IMR-90 (cell line): ENCODE data around the gene SYNE2. TPM values are rescaled to one million over a fixed set of nuclear protein-coding genes. Genes with fewer than 3 reads are reported as not detected.

ENCODE experiments used
- ATAC-seq: fragments of 200-7000 bp; cut with Tn5 transposase; 2 replicates; pipeline ENCODE4 v1.9.1; 2020; ENCODE audit warnings: low read depth, mild to moderate bottlenecking, moderate library complexity
- BruUV-seq: library from RNA; stranded (reverse); fragments of 400-500 nt; replicated peaks from 2 replicates; lab custom pipeline; 2021; lab: Mats Ljungman, UMichigan
- CTCF ChIA-PET: fragments of 300-600 bp; formaldehyde crosslinking; extraction: SDS; loops from one replicate; lab custom pipeline; 2021; ENCODE audit warnings: antibody characterized with exemption; lab: Yijun Ruan, JAX
- POLR2A ChIA-PET: fragments of 300-600 bp; sonication (Branson Sonifier 250); formaldehyde crosslinking; loops from one replicate; lab custom pipeline; 2022; ENCODE audit warnings: antibody characterized with exemption; ENCODE audit not compliant: unreplicated experiment; lab: Charles Lee
- DNase-seq: peaks from one replicate; pipeline ENCODE4 v3.0.0; 2013
- H2AFZ ChIP-seq: replicated peaks from 2 replicates; pipeline ENCODE3; 2013; ENCODE audit warnings: low read length, mild to moderate bottlenecking; ENCODE audit not compliant: poor library complexity
- H2AK5ac ChIP-seq: 2 replicates; pipeline ENCODE4 v1.6.1; 2013; ENCODE audit warnings: low read depth, low read length, inconsistent platforms
- H2AK9ac ChIP-seq: replicated peaks from 2 replicates; pipeline ENCODE3; 2013; ENCODE audit warnings: mild to moderate bottlenecking, low read depth, low read length, moderate library complexity; ENCODE audit not compliant: poor library complexity
- H2BK120ac ChIP-seq: 2 replicates; pipeline ENCODE4 v1.6.1; 2013; ENCODE audit warnings: low read depth, low read length, inconsistent platforms
- H2BK15ac ChIP-seq: 3 replicates; pipeline ENCODE4 v1.6.1; 2013; ENCODE audit warnings: low read depth, low read length, inconsistent platforms
- H2BK20ac ChIP-seq: 2 replicates; pipeline ENCODE4 v1.6.1; 2013; ENCODE audit warnings: low read depth, mild to moderate bottlenecking, inconsistent platforms, low read length, moderate library complexity
- H2BK5ac ChIP-seq: 2 replicates; pipeline ENCODE4 v1.6.1; 2013; ENCODE audit warnings: mild to moderate bottlenecking, low read depth, low read length, inconsistent platforms; ENCODE audit not compliant: poor library complexity, severe bottlenecking
- H3K14ac ChIP-seq: replicated peaks from 2 replicates; pipeline ENCODE4 v1.6.1; 2013; ENCODE audit warnings: low read depth, low read length, inconsistent platforms
- H3K18ac ChIP-seq: 2 replicates; pipeline ENCODE4 v1.6.1; 2013; ENCODE audit warnings: low read depth, low read length, control low read depth
- H3K23ac ChIP-seq: 2 replicates; pipeline ENCODE4 v1.6.1; 2013; ENCODE audit warnings: low read depth, low read length, inconsistent platforms
- H3K27ac ChIP-seq: 2 replicates; pipeline ENCODE4 v1.5.1; 2013; ENCODE audit warnings: mild to moderate bottlenecking, control low read depth, low read length; ENCODE audit not compliant: insufficient read depth
- H3K27me3 ChIP-seq: 2 replicates; pipeline ENCODE4 v1.6.1; 2013; ENCODE audit warnings: low read length; ENCODE audit not compliant: control insufficient read depth, insufficient read depth
- H3K36me3 ChIP-seq: 2 replicates; pipeline ENCODE4 v1.6.1; 2013; ENCODE audit warnings: low read length, mixed read lengths; ENCODE audit not compliant: control insufficient read depth, insufficient read depth
- H3K4ac ChIP-seq: 2 replicates; pipeline ENCODE4 v1.6.1; 2013; ENCODE audit warnings: low read depth, low read length, inconsistent platforms
- H3K4me1 ChIP-seq: 2 replicates; pipeline ENCODE4 v1.6.1; 2013; ENCODE audit warnings: low read length, mixed read lengths; ENCODE audit not compliant: control insufficient read depth, insufficient read depth
- H3K4me2 ChIP-seq: 2 replicates; pipeline ENCODE4 v1.6.1; 2013; ENCODE audit warnings: low read depth, mild to moderate bottlenecking, control low read depth, low read length, moderate library complexity
- H3K4me3 ChIP-seq: 2 replicates; pipeline ENCODE4 v1.5.1; 2013; ENCODE audit warnings: low read depth, mild to moderate bottlenecking, control low read depth, low read length, moderate library complexity; ENCODE audit not compliant: insufficient read depth
- H3K56ac ChIP-seq: 2 replicates; pipeline ENCODE4 v1.6.1; 2013; ENCODE audit warnings: low read length, inconsistent platforms; ENCODE audit not compliant: insufficient read depth; ENCODE audit errors: extremely low read depth
- H3K79me1 ChIP-seq, 2 experiments: 2 replicates each; pipeline ENCODE4 v1.6.1; 2013; ENCODE audit warnings: low read length in 2 of 2, inconsistent platforms in 1 of 2, low read depth in 1 of 2
- H3K9ac ChIP-seq: 2 replicates; pipeline ENCODE4 v1.6.1; 2013; ENCODE audit warnings: low read depth, low read length, control low read depth
- H3K9me1 ChIP-seq: 2 replicates; pipeline ENCODE4 v1.6.1; 2013; ENCODE audit warnings: low read length, inconsistent platforms; ENCODE audit not compliant: insufficient read depth
- H3K9me3 ChIP-seq: 2 replicates; pipeline ENCODE4 v1.6.1; 2013; ENCODE audit warnings: low read length; ENCODE audit not compliant: control insufficient read depth, insufficient read depth
- H4K20me1 ChIP-seq: 2 replicates; pipeline ENCODE4 v1.6.1; 2013; ENCODE audit warnings: low read length, inconsistent platforms; ENCODE audit not compliant: insufficient read depth
- H4K5ac ChIP-seq: 2 replicates; pipeline ENCODE4 v1.6.1; 2013; ENCODE audit warnings: mild to moderate bottlenecking, low read depth, low read length, control low read depth
- H4K8ac ChIP-seq, 2 experiments: 2 replicates each; pipeline ENCODE4 v1.6.1; 2013; ENCODE audit warnings: low read depth in 2 of 2, low read length in 2 of 2, control low read depth in 1 of 2, inconsistent platforms in 1 of 2
- H4K91ac ChIP-seq: 2 replicates; pipeline ENCODE4 v1.6.1; 2013; ENCODE audit warnings: low read depth, low read length, inconsistent platforms; ENCODE audit not compliant: insufficient read depth
- ELK1 ChIP-seq: fragments of 150-350 bp; IDR thresholded peaks from 2 replicates; pipeline ENCODE4 v1.6.1; 2016; ENCODE audit warnings: low read depth, mild to moderate bottlenecking, low read length, moderate library complexity, borderline replicate concordance
- FOS ChIP-seq: fragments of 150-350 bp; IDR thresholded peaks from 2 replicates; pipeline ENCODE4 v1.6.1; 2016; ENCODE audit warnings: low read depth, low read length
- MXI1 ChIP-seq: IDR thresholded peaks from 2 replicates; pipeline ENCODE4 v1.6.1; 2012; ENCODE audit warnings: low read depth, mild to moderate bottlenecking, low read length, moderate library complexity, borderline replicate concordance
- NFE2L2 ChIP-seq: fragments of 150-350 bp; IDR thresholded peaks from 2 replicates; pipeline ENCODE4 v1.6.1; 2016; ENCODE audit warnings: low read depth, mild to moderate bottlenecking, low read length
- SMC3 ChIP-seq: fragments of 150-350 bp; IDR thresholded peaks from 2 replicates; pipeline ENCODE4 v1.6.1; 2016; ENCODE audit warnings: low read depth, mild to moderate bottlenecking, antibody characterized with exemption, low read length, moderate library complexity
- dilution Hi-C: fragments of 300-500 bp; cut with HindIII; formaldehyde crosslinking; loops from one replicate; pipeline ENCODE4 v1.14.3; 2018; ENCODE audit warnings: low sequenced_read_pairs; ENCODE audit not compliant: unreplicated experiment
- in situ Hi-C: fragments of 300-500 bp; cut with MboI; formaldehyde crosslinking; loops from 3 replicates; pipeline ENCODE4 v1.14.3; 2019; ENCODE audit warnings: low sequenced_read_pairs, inconsistent platforms, mixed read lengths
- intact Hi-C: fragments of 100-400 bp; cut with micrococcal nuclease; formaldehyde crosslinking; loops from 2 replicates; pipeline ENCODE4 v1.10.0; 2022
- polyA plus RNA-seq, 3 experiments: library from polyadenylated mRNA; depleted of rRNA; stranded (reverse); fragments of >200 nt; gene quantifications; 2 replicates each; pipeline ENCODE4 v1.2.3, GENCODE V29; 2012; ENCODE audit warnings: low replicate concordance in 1 of 3
- total RNA-seq: library from RNA; depleted of rRNA; stranded (reverse); fragments of >200 nt; gene quantifications from 2 replicates; pipeline ENCODE4 v1.2.3, GENCODE V29; 2012

Gene SYNE2
- total and polyA plus RNA-seq, 2 of the 4 experiments (the other 2 are of a cell fraction), result 5.2 to 28.9 TPM

GRCh38 chr14:63956326-63956725 lies 103.5 kb downstream of the SYNE2 start:
- intact Hi-C loops, result no loop called here
- Histone ChIP-seq H3K36me3 (no peaks in the 10 kb centered on the region), H3K23ac (no peak overlapping the region), H3K56ac (no peak overlapping the region), H4K5ac (no peak overlapping the region), H2AK9ac (no peak overlapping the region), H3K27ac (no peak overlapping the region), H3K27me3 (no peaks in the 10 kb centered on the region), H3K9me1 (0 out of 2 replicates have a peak, but pooled peaks cover 2% of the 10 kb centered on the region), H4K20me1 (no peaks in the 10 kb centered on the region), H3K18ac (no peak overlapping the region), H2BK15ac (no peak overlapping the region), H3K79me1 (no peaks in the 10 kb centered on the region), H3K4me3 (no peak overlapping the region), H3K4me1 (0 out of 2 replicates have a peak, but pooled peaks cover 2% of the 10 kb centered on the region), H3K4ac (no peak overlapping the region), H2AFZ (no peak overlapping the region), H4K8ac (no peak overlapping the region), H3K14ac (no peak overlapping the region), H2BK20ac (no peak overlapping the region), H2BK120ac (no peak overlapping the region), H3K4me2 (no peak overlapping the region), H2AK5ac (no peak overlapping the region), H3K9ac (no peak overlapping the region), H2BK5ac (no peak overlapping the region), H4K91ac (no peak overlapping the region), H3K9me3 (no peaks in the 10 kb centered on the region)
- dilution Hi-C loops, result no loop called here
- ATAC-seq, result no peak; the same call in 1 of the 2 replicates
- in situ Hi-C loops, result no loop called here
- TF ChIP-seq ELK1 (no peak), NFE2L2 (no peak), FOS (no peak), MXI1 (no peak), SMC3 (no peak)
- DNase-seq, result peak; percentile 63
- POLR2A ChIA-PET, result no interaction called here
- CTCF ChIA-PET, result no interaction called here
- no TSS peak for BruUV-seq
